Measurements from ENCODE around the gene SYTL1.

Gene SYTL1

GRCh38 chr1:27358928-27359313, 17.1 kb downstream of the SYTL1 start:
- Histone ChIP-seq H3K27me3 (ENCODE audit: insufficient read depth, low read length, poor library complexity) (no peaks in the 10 kb centered on the region), H3K36me3 (ENCODE audit: insufficient read depth, low read length) (no peaks in the 10 kb centered on the region), H3K9ac (ENCODE audit: low read depth, low read length) (no peak overlapping the region), H3K4me3 (ENCODE audit: low read depth in 1 of 2, low read length in 2 of 2) (no peak overlapping the region), H3K4me2 (ENCODE audit: insufficient read depth, low read length) (no peak overlapping the region), H3K9me3 (ENCODE audit: insufficient read depth, low read length, severe bottlenecking) (no peaks in the 10 kb centered on the region), H3K79me2 (ENCODE audit: insufficient read depth, low read length) (no peaks in the 10 kb centered on the region), H2AFZ (ENCODE audit: low read depth, low read length) (no peak overlapping the region), H3K27ac (ENCODE audit: low read length) (no peak overlapping the region), H3K4me1 (ENCODE audit: insufficient read depth, low read length) (peaks cover 14% of the 10 kb centered on the region), H4K20me1 (ENCODE audit: insufficient read depth, low read length) (no peaks in the 10 kb centered on the region)
- TF ChIP-seq CTCF (IDR thresholded peaks at IDR 0.05; ENCODE audit: borderline replicate concordance, extremely low read depth, low read length, poor library complexity, severe bottlenecking), result no peak
- no peak for TF ChIP-seq EZH2 (IDR thresholded peaks at IDR 0.05; ENCODE audit: borderline replicate concordance, low read depth, low read length, severe bottlenecking)
- ATAC-seq (ENCODE audit: insufficient read depth, low read depth) (no peak), DNase-seq (no peak)

- H3K27me3 ChIP-seq (ENCODE audit: insufficient read depth, low read length, poor library complexity), result no peaks in the 10 kb centered on the region
- H4K20me1 ChIP-seq (ENCODE audit: insufficient read depth, low read length), result no peaks in the 10 kb centered on the region
- no peaks in the 10 kb centered on the region for H3K36me3 ChIP-seq (ENCODE audit: insufficient read depth, low read length)
- ATAC-seq (ENCODE audit: insufficient read depth, low read depth) (no peak), DNase-seq (no peak)
- no peak overlapping the region for H3K27ac ChIP-seq (ENCODE audit: low read length)
- no peak overlapping the region for H3K4me3 ChIP-seq (ENCODE audit: low read depth in 1 of 2, low read length in 2 of 2)
- no peak overlapping the region for H2AFZ ChIP-seq (ENCODE audit: low read depth, low read length)
- no peak overlapping the region for H3K9ac ChIP-seq (ENCODE audit: low read depth, low read length)
- no peak overlapping the region for H3K4me2 ChIP-seq (ENCODE audit: insufficient read depth, low read length)
- H3K9me3 ChIP-seq (ENCODE audit: insufficient read depth, low read length, severe bottlenecking), result no peaks in the 10 kb centered on the region
- TF ChIP-seq EZH2 (IDR thresholded peaks at IDR 0.05; ENCODE audit: borderline replicate concordance, low read depth, low read length, severe bottlenecking) (no peak), CTCF (IDR thresholded peaks at IDR 0.05; ENCODE audit: borderline replicate concordance, extremely low read depth, low read length, poor library complexity, severe bottlenecking) (no peak)
- H3K79me2 ChIP-seq (ENCODE audit: insufficient read depth, low read length), result no peaks in the 10 kb centered on the region
- peaks cover 17% of the 10 kb centered on the region for H3K4me1 ChIP-seq (ENCODE audit: insufficient read depth, low read length)
Observed at GRCh38 chr1:27359822-27360158, 18.0 kb downstream of the SYTL1 start.

- DNase-seq (no peak), ATAC-seq (ENCODE audit: insufficient read depth, low read depth) (no peak)
- peaks cover 23% of the 10 kb centered on the region for H3K4me1 ChIP-seq (ENCODE audit: insufficient read depth, low read length)
- no peaks in the 10 kb centered on the region for H3K27me3 ChIP-seq (ENCODE audit: insufficient read depth, low read length, poor library complexity)
- H3K36me3 ChIP-seq (ENCODE audit: insufficient read depth, low read length), result no peaks in the 10 kb centered on the region
- no peak overlapping the region for H3K4me3 ChIP-seq (ENCODE audit: low read depth in 1 of 2, low read length in 2 of 2)
- no peaks in the 10 kb centered on the region for H4K20me1 ChIP-seq (ENCODE audit: insufficient read depth, low read length)
- no peak overlapping the region for H3K4me2 ChIP-seq (ENCODE audit: insufficient read depth, low read length)
- H3K27ac ChIP-seq (ENCODE audit: low read length), result no peak overlapping the region
- H3K9ac ChIP-seq (ENCODE audit: low read depth, low read length), result no peak overlapping the region
- no peaks in the 10 kb centered on the region for H3K79me2 ChIP-seq (ENCODE audit: insufficient read depth, low read length)
- H3K9me3 ChIP-seq (ENCODE audit: insufficient read depth, low read length, severe bottlenecking), result no peaks in the 10 kb centered on the region
- H2AFZ ChIP-seq (ENCODE audit: low read depth, low read length), result no peak overlapping the region
- TF ChIP-seq CTCF (IDR thresholded peaks at IDR 0.05; ENCODE audit: borderline replicate concordance, extremely low read depth, low read length, poor library complexity, severe bottlenecking) (no peak), EZH2 (IDR thresholded peaks at IDR 0.05; ENCODE audit: borderline replicate concordance, low read depth, low read length, severe bottlenecking) (no peak)
Observed at GRCh38 chr1:27360159-27361043, 18.6 kb downstream of the SYTL1 start.
